Transverse colon (tissue), 4 donors: Measurements from ENCODE around the gene PDE10A. TPM values are rescaled to one million over a fixed set of nuclear protein-coding genes. Genes with fewer than 3 reads are reported as not detected.

Source experiments
- DNase-seq: peaks from one replicate; pipeline ENCODE4 v3.0.0-alpha.2; 2019
- H3K27ac ChIP-seq, 4 donors: fragments of 200-600 bp; sonication (generic); 2 replicates each; pipeline ENCODE4 v1.5.1; 2016 to 2018; ENCODE audit warnings: inconsistent platforms in 4 of 4
- H3K27me3 ChIP-seq: fragments of 200-600 bp; sonication (generic); 2 replicates; pipeline ENCODE4 v1.5.1; 2017; ENCODE audit warnings: inconsistent platforms
- H3K36me3 ChIP-seq, 4 donors: fragments of 200-600 bp; sonication (generic); 2 replicates each; pipeline ENCODE4 v1.5.1; 2017 to 2019; ENCODE audit warnings: inconsistent platforms in 4 of 4
- H3K4me1 ChIP-seq, 4 donors: fragments of 200-600 bp; sonication (generic); 2 replicates each; pipeline ENCODE4 v1.5.1; 2017 to 2020; ENCODE audit warnings: inconsistent platforms in 4 of 4
- H3K4me3 ChIP-seq, 4 donors: fragments of 200-600 bp; sonication (generic); 1 replicate in 1 of 4; 2 replicates in 3 of 4; pipeline versions ENCODE4 v1.5.1 to v1.6.1; 2017 to 2019; ENCODE audit warnings: inconsistent platforms in 4 of 4
- H3K9me3 ChIP-seq, 2 donors: fragments of 200-600 bp; sonication (generic); 2 replicates each; pipeline ENCODE4 v1.5.1; 2017 to 2019; ENCODE audit warnings: inconsistent platforms in 2 of 2
- CTCF ChIP-seq, 5 experiments: fragments of 200-600 bp in 3 of 5; fragments of 450-650 bp in 2 of 5; sonication (generic) in 3 of 5; IDR thresholded peaks; 1 replicate in 2 of 5; 2 replicates in 3 of 5; pipeline ENCODE4 v1.5.1; 2016 to 2017; ENCODE audit warnings: antibody characterized with exemption in 5 of 5, inconsistent platforms in 3 of 5, mild to moderate bottlenecking in 2 of 5, moderate library complexity in 1 of 5
- EP300 ChIP-seq: sonication (generic); formaldehyde crosslinking; IDR thresholded peaks from one replicate; pipeline ENCODE4 v1.6.1; 2017; ENCODE audit warnings: antibody characterized with exemption, low read depth
- POLR2A ChIP-seq: fragments of 450-650 bp; IDR thresholded peaks from one replicate; pipeline ENCODE4 v1.6.1; 2016; ENCODE audit warnings: antibody characterized with exemption, mild to moderate bottlenecking, moderate library complexity
- POLR2AphosphoS5 ChIP-seq, 3 donors: sonication (generic); formaldehyde crosslinking; IDR thresholded peaks; one replicate each; pipeline ENCODE4 v1.6.1; 2016; ENCODE audit warnings: antibody characterized with exemption in 3 of 3
- WGBS, 2 donors: methylation state at CpG; one replicate each; pipeline ENCODE4 v1.1.5; 2018; ENCODE audit warnings: low coverage in 1 of 2; 5-methylcytosine and 5-hydroxymethylcytosine counted together
- in situ Hi-C, 4 donors: fragments of 200-750 bp; cut with MboI; loops; one replicate each; pipeline versions ENCODE4 v1.15.0 to v1.15.1; 2017; ENCODE audit warnings: low sequenced_read_pairs in 3 of 4, low pct_ligation_motif_present in 1 of 4, low pct_unique_long_range_greater_than_20kb in 1 of 4
- intact Hi-C: fragments of 100-400 bp; cut with DNase I; formaldehyde crosslinking; loops from one replicate; pipeline ENCODE4 v1.15.1; 2023; ENCODE audit warnings: low total_unique reads
- total RNA-seq, 4 donors: library from RNA; depleted of rRNA; stranded (reverse); fragments of >200 nt; gene quantifications; one replicate each; pipeline ENCODE4 v1.1.0, GENCODE V29; 2016

The PDE10A gene
- total RNA-seq, 4 donors from 2014 or later = 1.4 to 15.3 (median 4.3) TPM

- H3K4me3 ChIP-seq = peak overlapping the region in 1 of 4 donors; percentile 58
- intact Hi-C loops = no loop called here
- H3K4me1 ChIP-seq = peaks cover 6 to 29% (median 25%) of the 10 kb centered on the region in 4 donors
- no peak overlapping the region for H3K27ac ChIP-seq
- H3K27me3 ChIP-seq = peaks cover 92% of the 10 kb centered on the region
- H3K36me3 ChIP-seq = no peaks in the 10 kb centered on the region
- WGBS, 2 donors = 8% methylated on average over 29 of the region's 48 CpGs; no CpG with 5 or more reads in 1 of the 2 donors
- in situ Hi-C loops = no loop called here
- H3K9me3 ChIP-seq = no peaks in the 10 kb centered on the region
- TF ChIP-seq POLR2AphosphoS5 (IDR thresholded peaks at IDR 0.05) (no peak), CTCF (IDR thresholded peaks at IDR 0.05) (no peak), EP300 (no peak), POLR2A (no peak)
- no peak for DNase-seq
These were observed 906 bp upstream of the PDE10A start for GRCh38 chr6:165663736-165664558.

GRCh38 chr6:165663377-165663735 is 315 bp upstream of the PDE10A start:
- peak overlapping the region in 3 of 4 donors; percentile 56 to 70 (median 57) for H3K27ac ChIP-seq
- TF ChIP-seq POLR2A (no peak), CTCF (IDR thresholded peaks at IDR 0.05) (no peak), POLR2AphosphoS5 (IDR thresholded peaks at IDR 0.05) (no peak), EP300 (no peak)
- peaks cover 93% of the 10 kb centered on the region for H3K27me3 ChIP-seq
- intact Hi-C loops = no loop called here
- in situ Hi-C loops = no loop called here
- WGBS, 2 donors = 5% methylated on average over 16 of the region's 22 CpGs; no CpG with 5 or more reads in 1 of the 2 donors
- no peaks in the 10 kb centered on the region for H3K9me3 ChIP-seq
- H3K4me1 ChIP-seq = peaks cover 6 to 29% (median 25%) of the 10 kb centered on the region in 4 donors
- DNase-seq = no peak
- peak overlapping the region in 3 of 4 donors; percentile 42 to 58 (median 43) for H3K4me3 ChIP-seq
- H3K36me3 ChIP-seq = no peaks in the 10 kb centered on the region

GRCh38 chr6:165662041-165662748 is 846 bp downstream of the PDE10A start:
- Histone ChIP-seq H3K36me3 (no peaks in the 10 kb centered on the region), H3K27ac (peak overlapping the region in 2 of 4 donors; percentile 14 to 70), H3K4me1 (peaks cover 6 to 29% (median 25%) of the 10 kb centered on the region in 4 donors), H3K4me3 (peak overlapping the region; percentile 3 to 58 (median 42)), H3K9me3 (no peaks in the 10 kb centered on the region), H3K27me3 (peaks cover 86% of the 10 kb centered on the region)
- intact Hi-C loops = no loop called here
- TF ChIP-seq POLR2A (no peak), POLR2AphosphoS5 (IDR thresholded peaks at IDR 0.05) (no peak), EP300 (no peak), CTCF (IDR thresholded peaks at IDR 0.05) (no peak)
- in situ Hi-C loops = no loop called here
- 0 to 4% methylated on average over 2 to 27 of the region's 100 CpGs for WGBS, 2 donors
- no peak for DNase-seq

GRCh38 chr6:165661664-165662025 is 1.4 kb downstream of the PDE10A start:
- Histone ChIP-seq H3K27me3 (peaks cover 81% of the 10 kb centered on the region), H3K4me1 (peaks cover 6 to 29% (median 25%) of the 10 kb centered on the region in 4 donors), H3K9me3 (no peaks in the 10 kb centered on the region), H3K4me3 (peak overlapping the region; percentile 14 to 56 (median 40)), H3K27ac (peak overlapping the region in 2 of 4 donors; percentile 2 to 40), H3K36me3 (no peaks in the 10 kb centered on the region)
- no peak for DNase-seq
- intact Hi-C loops (no loop called here), in situ Hi-C loops (no loop called here)
- TF ChIP-seq POLR2A = no peak
- no peak for TF ChIP-seq EP300
- TF ChIP-seq POLR2AphosphoS5 (IDR thresholded peaks at IDR 0.05) = no peak
- no peak for TF ChIP-seq CTCF (IDR thresholded peaks at IDR 0.05)
- WGBS, 2 donors = 7% methylated on average over 33 of the region's 36 CpGs; no CpG with 5 or more reads in 1 of the 2 donors
